ENCODE results near the gene ITGA5.

GRCh38 chr12:54389134-54389508 is 29.9 kb downstream of the ITGA5 start:
- TF ChIP-seq CTCF (IDR thresholded peaks at IDR 0.05 in 2 of 3, conservative IDR thresholded peaks at IDR 0.05 in 1 of 3; ENCODE audit: borderline replicate concordance in 1 of 3, insufficient read depth in 1 of 3, low read depth in 2 of 3, low read length in 2 of 3) (no peak), EZH2phosphoT487 (IDR thresholded peaks at IDR 0.05; ENCODE audit: borderline replicate concordance) (no peak), POLR2AphosphoS5 (IDR thresholded peaks at IDR 0.05; ENCODE audit: low read depth, low read length) (no peak), EZH2 (IDR thresholded peaks at IDR 0.05) (no peak), SP1 (IDR thresholded peaks at IDR 0.05; ENCODE audit: low read depth) (no peak), POLR2A (IDR thresholded peaks at IDR 0.05; ENCODE audit: borderline replicate concordance, extremely low read depth, insufficient read depth, insufficient read length) (no peak), YY1 (IDR thresholded peaks at IDR 0.05; ENCODE audit: extremely low read depth, insufficient replicate concordance, low read depth, low read length) (no peak), REST (IDR thresholded peaks at IDR 0.05; ENCODE audit: low read depth) (no peak), RAD21 (IDR thresholded peaks at IDR 0.05; ENCODE audit: low read depth) (no peak), ZNF274 (IDR thresholded peaks at IDR 0.05; ENCODE audit: low read depth, low read length) (no peak), JUND (IDR thresholded peaks at IDR 0.05) (no peak), SRF (IDR thresholded peaks at IDR 0.05; ENCODE audit: low read depth) (no peak)
